ENCODE measurements around the gene VWA5A. TPM values are rescaled to one million over a fixed set of nuclear protein-coding genes. Genes with fewer than 3 reads are reported as not detected.

The VWA5A gene
- total and polyA plus RNA-seq, 2 donors (not counting 1 experiment from before 2014, with no cell fraction given), result 11.9 to 22.3 TPM

DNA sequence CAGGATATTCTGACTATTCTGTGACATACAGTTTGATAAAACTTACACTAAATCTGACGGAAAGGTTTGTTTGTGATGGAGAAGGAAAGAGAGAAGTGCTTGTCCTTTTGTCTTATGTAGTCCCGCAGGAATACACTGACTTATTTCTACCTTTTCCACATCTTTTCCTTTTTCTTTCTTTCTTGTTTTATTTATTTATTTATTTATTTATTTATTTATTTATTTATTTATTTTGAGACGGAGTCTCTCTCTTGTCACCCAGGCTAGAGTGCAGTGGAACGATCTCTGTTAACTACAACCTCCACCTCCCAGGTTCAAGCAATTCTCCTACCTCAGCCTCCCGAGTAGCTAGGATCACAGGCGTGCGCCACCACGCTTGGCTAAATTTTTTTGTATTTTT is 43.1 kb upstream of the VWA5A start:
- Histone ChIP-seq H3K9ac (ENCODE audit: insufficient read depth, low read length) (no peak overlapping the region), H3K4me1 (ENCODE audit: control insufficient read depth, extremely low read depth, insufficient read depth, low read length) (no peaks in the 10 kb centered on the region), H3K4me2 (ENCODE audit: extremely low read depth, insufficient read depth, low read length) (no peak overlapping the region), H3K27ac (ENCODE audit: insufficient read depth, low read length) (no peak overlapping the region), H3K36me3 (ENCODE audit: control insufficient read depth, insufficient read depth, low read length) (no peaks in the 10 kb centered on the region), H3K4me3 (replicated peaks in 1 of 4; ENCODE audit: control extremely low read depth in 1 of 4, insufficient read depth in 1 of 4, low read depth in 3 of 4, low read length in 4 of 4) (no peak overlapping the region), H3K9me3 (ENCODE audit: control insufficient read depth, insufficient read depth, low read depth, low read length) (no peaks in the 10 kb centered on the region), H2AFZ (ENCODE audit: low read length) (no peak overlapping the region), H3K27me3 (ENCODE audit: control insufficient read depth, insufficient read depth, low read length) (peaks cover 3% of the 10 kb centered on the region), H3K79me2 (ENCODE audit: control insufficient read depth, insufficient read depth, low read length) (no peaks in the 10 kb centered on the region), H4K20me1 (ENCODE audit: control insufficient read depth, extremely low read depth, insufficient read depth, low read length) (no peaks in the 10 kb centered on the region)
- TF ChIP-seq, protein P1, sequence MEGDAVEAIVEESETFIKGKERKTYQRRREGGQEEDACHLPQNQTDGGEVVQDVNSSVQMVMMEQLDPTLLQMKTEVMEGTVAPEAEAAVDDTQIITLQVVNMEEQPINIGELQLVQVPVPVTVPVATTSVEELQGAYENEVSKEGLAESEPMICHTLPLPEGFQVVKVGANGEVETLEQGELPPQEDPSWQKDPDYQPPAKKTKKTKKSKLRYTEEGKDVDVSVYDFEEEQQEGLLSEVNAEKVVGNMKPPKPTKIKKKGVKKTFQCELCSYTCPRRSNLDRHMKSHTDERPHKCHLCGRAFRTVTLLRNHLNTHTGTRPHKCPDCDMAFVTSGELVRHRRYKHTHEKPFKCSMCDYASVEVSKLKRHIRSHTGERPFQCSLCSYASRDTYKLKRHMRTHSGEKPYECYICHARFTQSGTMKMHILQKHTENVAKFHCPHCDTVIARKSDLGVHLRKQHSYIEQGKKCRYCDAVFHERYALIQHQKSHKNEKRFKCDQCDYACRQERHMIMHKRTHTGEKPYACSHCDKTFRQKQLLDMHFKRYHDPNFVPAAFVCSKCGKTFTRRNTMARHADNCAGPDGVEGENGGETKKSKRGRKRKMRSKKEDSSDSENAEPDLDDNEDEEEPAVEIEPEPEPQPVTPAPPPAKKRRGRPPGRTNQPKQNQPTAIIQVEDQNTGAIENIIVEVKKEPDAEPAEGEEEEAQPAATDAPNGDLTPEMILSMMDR (conservative IDR thresholded peaks at IDR 0.05 in 1 of 2, IDR thresholded peaks at IDR 0.05 in 1 of 2; ENCODE audit: low read depth in 1 of 2, low read length in 2 of 2), result no peak
- no peak for TF ChIP-seq EZH2 (IDR thresholded peaks at IDR 0.05; ENCODE audit: low read length, missing control alignments)
- no peak for DNase-seq (ENCODE audit: low read depth in 2 of 2)

GRCh38 chr11:124074554-124074953 is 40.7 kb upstream of the VWA5A start:
- no peak overlapping the region for H3K9ac ChIP-seq (ENCODE audit: insufficient read depth, low read length)
- no peak overlapping the region for H3K4me2 ChIP-seq (ENCODE audit: extremely low read depth, insufficient read depth, low read length)
- no peak for DNase-seq (ENCODE audit: low read depth in 2 of 2)
- H4K20me1 ChIP-seq (ENCODE audit: control insufficient read depth, extremely low read depth, insufficient read depth, low read length), result no peaks in the 10 kb centered on the region
- H2AFZ ChIP-seq (ENCODE audit: low read length), result no peak overlapping the region
- no peaks in the 10 kb centered on the region for H3K9me3 ChIP-seq (ENCODE audit: control insufficient read depth, insufficient read depth, low read depth, low read length)
- H3K27me3 ChIP-seq (ENCODE audit: control insufficient read depth, insufficient read depth, low read length), result peaks cover 3% of the 10 kb centered on the region
- no peak overlapping the region for H3K4me3 ChIP-seq (replicated peaks in 1 of 4; ENCODE audit: control extremely low read depth in 1 of 4, insufficient read depth in 1 of 4, low read depth in 3 of 4, low read length in 4 of 4)
- H3K27ac ChIP-seq (ENCODE audit: insufficient read depth, low read length), result no peak overlapping the region
- H3K4me1 ChIP-seq (ENCODE audit: control insufficient read depth, extremely low read depth, insufficient read depth, low read length), result no peaks in the 10 kb centered on the region
- H3K36me3 ChIP-seq (ENCODE audit: control insufficient read depth, insufficient read depth, low read length), result no peaks in the 10 kb centered on the region
- TF ChIP-seq, protein P1 (conservative IDR thresholded peaks at IDR 0.05 in 1 of 2, IDR thresholded peaks at IDR 0.05 in 1 of 2; ENCODE audit: low read depth in 1 of 2, low read length in 2 of 2), result no peak
- TF ChIP-seq EZH2 (IDR thresholded peaks at IDR 0.05; ENCODE audit: low read length, missing control alignments), result no peak
- no peaks in the 10 kb centered on the region for H3K79me2 ChIP-seq (ENCODE audit: control insufficient read depth, insufficient read depth, low read length)

- peaks cover 3% of the 10 kb centered on the region for H3K27me3 ChIP-seq (ENCODE audit: control insufficient read depth, insufficient read depth, low read length)
- H3K79me2 ChIP-seq (ENCODE audit: control insufficient read depth, insufficient read depth, low read length), result no peaks in the 10 kb centered on the region
- H3K4me3 ChIP-seq (replicated peaks in 1 of 4; ENCODE audit: control extremely low read depth in 1 of 4, insufficient read depth in 1 of 4, low read depth in 3 of 4, low read length in 4 of 4), result no peak overlapping the region
- H3K4me1 ChIP-seq (ENCODE audit: control insufficient read depth, extremely low read depth, insufficient read depth, low read length), result no peaks in the 10 kb centered on the region
- H4K20me1 ChIP-seq (ENCODE audit: control insufficient read depth, extremely low read depth, insufficient read depth, low read length), result no peaks in the 10 kb centered on the region
- H3K36me3 ChIP-seq (ENCODE audit: control insufficient read depth, insufficient read depth, low read length), result no peaks in the 10 kb centered on the region
- TF ChIP-seq, protein P1 (conservative IDR thresholded peaks at IDR 0.05 in 1 of 2, IDR thresholded peaks at IDR 0.05 in 1 of 2; ENCODE audit: low read depth in 1 of 2, low read length in 2 of 2), result no peak
- no peak for TF ChIP-seq EZH2 (IDR thresholded peaks at IDR 0.05; ENCODE audit: low read length, missing control alignments)
- H3K9ac ChIP-seq (ENCODE audit: insufficient read depth, low read length), result no peak overlapping the region
- no peak for DNase-seq (ENCODE audit: low read depth in 2 of 2)
- no peak overlapping the region for H3K27ac ChIP-seq (ENCODE audit: insufficient read depth, low read length)
- H2AFZ ChIP-seq (ENCODE audit: low read length), result no peak overlapping the region
- H3K4me2 ChIP-seq (ENCODE audit: extremely low read depth, insufficient read depth, low read length), result no peak overlapping the region
- H3K9me3 ChIP-seq (ENCODE audit: control insufficient read depth, insufficient read depth, low read depth, low read length), result no peaks in the 10 kb centered on the region
These were observed 39.8 kb upstream of the VWA5A start for GRCh38 chr11:124075492-124075840.

Data from fibroblast of lung (primary cell).